IMR-90 (cell line): Measurements from ENCODE around the gene CFAP69. TPM values are rescaled to one million over a fixed set of nuclear protein-coding genes. Genes with fewer than 3 reads are reported as not detected.

Experiments used
- ATAC-seq: fragments of 200-7000 bp; cut with Tn5 transposase; 2 replicates; pipeline ENCODE4 v1.9.1; 2020; ENCODE audit warnings: low read depth, mild to moderate bottlenecking, moderate library complexity
- BruUV-seq: library from RNA; stranded (reverse); fragments of 400-500 nt; replicated peaks from 2 replicates; lab custom pipeline; 2021; lab: Mats Ljungman, UMichigan
- CTCF ChIA-PET: fragments of 300-600 bp; formaldehyde crosslinking; extraction: SDS; loops from one replicate; lab custom pipeline; 2021; ENCODE audit warnings: antibody characterized with exemption; lab: Yijun Ruan, JAX
- POLR2A ChIA-PET: fragments of 300-600 bp; sonication (Branson Sonifier 250); formaldehyde crosslinking; loops from one replicate; lab custom pipeline; 2022; ENCODE audit warnings: antibody characterized with exemption; ENCODE audit not compliant: unreplicated experiment; lab: Charles Lee
- DNase-seq: peaks from one replicate; pipeline ENCODE4 v3.0.0; 2013
- H2AFZ ChIP-seq: replicated peaks from 2 replicates; pipeline ENCODE3; 2013; ENCODE audit warnings: low read length, mild to moderate bottlenecking; ENCODE audit not compliant: poor library complexity
- H2AK5ac ChIP-seq: 2 replicates; pipeline ENCODE4 v1.6.1; 2013; ENCODE audit warnings: low read depth, low read length, inconsistent platforms
- H2AK9ac ChIP-seq: replicated peaks from 2 replicates; pipeline ENCODE3; 2013; ENCODE audit warnings: mild to moderate bottlenecking, low read depth, low read length, moderate library complexity; ENCODE audit not compliant: poor library complexity
- H2BK120ac ChIP-seq: 2 replicates; pipeline ENCODE4 v1.6.1; 2013; ENCODE audit warnings: low read depth, low read length, inconsistent platforms
- H2BK15ac ChIP-seq: 3 replicates; pipeline ENCODE4 v1.6.1; 2013; ENCODE audit warnings: low read depth, low read length, inconsistent platforms
- H2BK20ac ChIP-seq: 2 replicates; pipeline ENCODE4 v1.6.1; 2013; ENCODE audit warnings: low read depth, mild to moderate bottlenecking, inconsistent platforms, low read length, moderate library complexity
- H2BK5ac ChIP-seq: 2 replicates; pipeline ENCODE4 v1.6.1; 2013; ENCODE audit warnings: mild to moderate bottlenecking, low read depth, low read length, inconsistent platforms; ENCODE audit not compliant: poor library complexity, severe bottlenecking
- H3K14ac ChIP-seq: replicated peaks from 2 replicates; pipeline ENCODE4 v1.6.1; 2013; ENCODE audit warnings: low read depth, low read length, inconsistent platforms
- H3K18ac ChIP-seq: 2 replicates; pipeline ENCODE4 v1.6.1; 2013; ENCODE audit warnings: low read depth, low read length, control low read depth
- H3K23ac ChIP-seq: 2 replicates; pipeline ENCODE4 v1.6.1; 2013; ENCODE audit warnings: low read depth, low read length, inconsistent platforms
- H3K27ac ChIP-seq: 2 replicates; pipeline ENCODE4 v1.5.1; 2013; ENCODE audit warnings: mild to moderate bottlenecking, control low read depth, low read length; ENCODE audit not compliant: insufficient read depth
- H3K27me3 ChIP-seq: 2 replicates; pipeline ENCODE4 v1.6.1; 2013; ENCODE audit warnings: low read length; ENCODE audit not compliant: control insufficient read depth, insufficient read depth
- H3K36me3 ChIP-seq: 2 replicates; pipeline ENCODE4 v1.6.1; 2013; ENCODE audit warnings: low read length, mixed read lengths; ENCODE audit not compliant: control insufficient read depth, insufficient read depth
- H3K4ac ChIP-seq: 2 replicates; pipeline ENCODE4 v1.6.1; 2013; ENCODE audit warnings: low read depth, low read length, inconsistent platforms
- H3K4me1 ChIP-seq: 2 replicates; pipeline ENCODE4 v1.6.1; 2013; ENCODE audit warnings: low read length, mixed read lengths; ENCODE audit not compliant: control insufficient read depth, insufficient read depth
- H3K4me2 ChIP-seq: 2 replicates; pipeline ENCODE4 v1.6.1; 2013; ENCODE audit warnings: low read depth, mild to moderate bottlenecking, control low read depth, low read length, moderate library complexity
- H3K4me3 ChIP-seq: 2 replicates; pipeline ENCODE4 v1.5.1; 2013; ENCODE audit warnings: low read depth, mild to moderate bottlenecking, control low read depth, low read length, moderate library complexity; ENCODE audit not compliant: insufficient read depth
- H3K56ac ChIP-seq: 2 replicates; pipeline ENCODE4 v1.6.1; 2013; ENCODE audit warnings: low read length, inconsistent platforms; ENCODE audit not compliant: insufficient read depth; ENCODE audit errors: extremely low read depth
- H3K79me1 ChIP-seq, 2 experiments: 2 replicates each; pipeline ENCODE4 v1.6.1; 2013; ENCODE audit warnings: low read length in 2 of 2, inconsistent platforms in 1 of 2, low read depth in 1 of 2
- H3K9ac ChIP-seq: 2 replicates; pipeline ENCODE4 v1.6.1; 2013; ENCODE audit warnings: low read depth, low read length, control low read depth
- H3K9me1 ChIP-seq: 2 replicates; pipeline ENCODE4 v1.6.1; 2013; ENCODE audit warnings: low read length, inconsistent platforms; ENCODE audit not compliant: insufficient read depth
- H3K9me3 ChIP-seq: 2 replicates; pipeline ENCODE4 v1.6.1; 2013; ENCODE audit warnings: low read length; ENCODE audit not compliant: control insufficient read depth, insufficient read depth
- H4K20me1 ChIP-seq: 2 replicates; pipeline ENCODE4 v1.6.1; 2013; ENCODE audit warnings: low read length, inconsistent platforms; ENCODE audit not compliant: insufficient read depth
- H4K5ac ChIP-seq: 2 replicates; pipeline ENCODE4 v1.6.1; 2013; ENCODE audit warnings: mild to moderate bottlenecking, low read depth, low read length, control low read depth
- H4K8ac ChIP-seq, 2 experiments: 2 replicates each; pipeline ENCODE4 v1.6.1; 2013; ENCODE audit warnings: low read depth in 2 of 2, low read length in 2 of 2, control low read depth in 1 of 2, inconsistent platforms in 1 of 2
- H4K91ac ChIP-seq: 2 replicates; pipeline ENCODE4 v1.6.1; 2013; ENCODE audit warnings: low read depth, low read length, inconsistent platforms; ENCODE audit not compliant: insufficient read depth
- NFE2L2 ChIP-seq: fragments of 150-350 bp; IDR thresholded peaks from 2 replicates; pipeline ENCODE4 v1.6.1; 2016; ENCODE audit warnings: low read depth, mild to moderate bottlenecking, low read length
- POLR2A ChIP-seq: IDR thresholded peaks from 2 replicates; pipeline ENCODE4 v1.6.1; 2012; ENCODE audit warnings: mild to moderate bottlenecking, low read depth, low read length
- RCOR1 ChIP-seq: IDR thresholded peaks from 2 replicates; pipeline ENCODE4 v1.6.1; 2012; ENCODE audit warnings: mild to moderate bottlenecking, low read length, improper control_type of control experiment; ENCODE audit not compliant: insufficient replicate concordance
- WGBS, 2 experiments: methylation state at CpG; one replicate each; pipeline versions ENCODE4 v1.1.5 to v1.1.7; 2013; ENCODE audit warnings: missing lambda C conversion rate in 2 of 2; ENCODE audit not compliant: insufficient read length in 1 of 2; ENCODE audit errors: extremely low coverage in 2 of 2; 5-methylcytosine and 5-hydroxymethylcytosine counted together
- dilution Hi-C: fragments of 300-500 bp; cut with HindIII; formaldehyde crosslinking; loops from one replicate; pipeline ENCODE4 v1.14.3; 2018; ENCODE audit warnings: low sequenced_read_pairs; ENCODE audit not compliant: unreplicated experiment
- in situ Hi-C: fragments of 300-500 bp; cut with MboI; formaldehyde crosslinking; loops from 3 replicates; pipeline ENCODE4 v1.14.3; 2019; ENCODE audit warnings: low sequenced_read_pairs, inconsistent platforms, mixed read lengths
- intact Hi-C: fragments of 100-400 bp; cut with micrococcal nuclease; formaldehyde crosslinking; loops from 2 replicates; pipeline ENCODE4 v1.10.0; 2022
- polyA plus RNA-seq, 3 experiments: library from polyadenylated mRNA; depleted of rRNA; stranded (reverse); fragments of >200 nt; gene quantifications; 2 replicates each; pipeline ENCODE4 v1.2.3, GENCODE V29; 2012; ENCODE audit warnings: low replicate concordance in 1 of 3
- total RNA-seq: library from RNA; depleted of rRNA; stranded (reverse); fragments of >200 nt; gene quantifications from 2 replicates; pipeline ENCODE4 v1.2.3, GENCODE V29; 2012
- TF ChIP-seq, protein P1 (sequence below): fragments of 150-350 bp; IDR thresholded peaks from 2 replicates; pipeline ENCODE4 v1.6.1; 2017; ENCODE audit warnings: mild to moderate bottlenecking, antibody characterized with exemption, low read length, low read depth

The CFAP69 gene
- total and polyA plus RNA-seq, 2 of the 4 experiments (the other 2 are of a cell fraction), result 0.72 to 0.86 TPM

DNA sequence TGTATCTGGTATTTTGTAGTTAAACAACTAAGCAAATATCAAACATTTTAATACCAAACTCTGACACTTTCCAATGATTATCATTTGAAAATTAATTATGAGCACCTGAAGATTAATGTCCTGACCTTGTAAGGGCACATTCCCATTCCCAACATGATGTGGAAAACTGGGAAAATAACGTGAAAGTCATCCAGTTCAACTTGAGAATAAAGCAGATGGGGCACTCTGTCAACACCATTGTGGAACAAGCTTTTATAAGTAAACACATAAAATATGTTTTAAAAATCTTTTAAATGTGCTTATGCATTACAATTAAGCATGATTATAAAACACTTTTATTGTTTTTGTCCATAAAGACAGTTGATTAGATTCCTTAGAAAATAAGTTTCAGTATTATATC, 19.4 kb upstream of the CFAP69 start:
- Histone ChIP-seq H2BK15ac (no peak overlapping the region), H2AK5ac (no peak overlapping the region), H3K23ac (no peak overlapping the region), H3K14ac (no peak overlapping the region), H2BK5ac (no peak overlapping the region), H2AK9ac (no peak overlapping the region), H4K8ac (no peak overlapping the region), H3K27ac (no peak overlapping the region), H3K9ac (no peak overlapping the region), H3K36me3 (no peaks in the 10 kb centered on the region), H3K9me3 (no peaks in the 10 kb centered on the region), H4K20me1 (no peaks in the 10 kb centered on the region), H3K4ac (no peak overlapping the region), H3K9me1 (no peaks in the 10 kb centered on the region), H2BK20ac (no peak overlapping the region), H3K79me1 (no peaks in the 10 kb centered on the region; a peak in 1 of 4 replicates), H2BK120ac (no peak overlapping the region), H4K5ac (no peak overlapping the region), H3K27me3 (no peaks in the 10 kb centered on the region), H3K56ac (no peak overlapping the region), H3K4me3 (no peak overlapping the region), H3K4me2 (no peak overlapping the region), H3K4me1 (no peaks in the 10 kb centered on the region), H2AFZ (no peak overlapping the region), H4K91ac (no peak overlapping the region), H3K18ac (no peak overlapping the region)
- TF ChIP-seq POLR2A (no peak), RCOR1 (no peak), NFE2L2 (no peak)
- TF ChIP-seq, protein P1, sequence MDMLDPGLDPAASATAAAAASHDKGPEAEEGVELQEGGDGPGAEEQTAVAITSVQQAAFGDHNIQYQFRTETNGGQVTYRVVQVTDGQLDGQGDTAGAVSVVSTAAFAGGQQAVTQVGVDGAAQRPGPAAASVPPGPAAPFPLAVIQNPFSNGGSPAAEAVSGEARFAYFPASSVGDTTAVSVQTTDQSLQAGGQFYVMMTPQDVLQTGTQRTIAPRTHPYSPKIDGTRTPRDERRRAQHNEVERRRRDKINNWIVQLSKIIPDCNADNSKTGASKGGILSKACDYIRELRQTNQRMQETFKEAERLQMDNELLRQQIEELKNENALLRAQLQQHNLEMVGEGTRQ, result no peak
- DNase-seq, result no peak
- no peak for ATAC-seq
- intact Hi-C loops (no loop called here), dilution Hi-C loops (no loop called here), in situ Hi-C loops (no loop called here)
- ChIA-PET POLR2A (no interaction called here), CTCF (interaction anchor here (1.7 kb wide), 1 partner anchor 14 kb away, joined by 5 read pairs; the partner anchor contains the start of gene STEAP2)
- BruUV-seq, result no TSS peak
- no CpG with 5 or more reads among the region's 1 CpG for WGBS, 2 experiments
